HG03354 (cell line): ENCODE data around the gene DEFB112.

Experiments used
- ATAC-seq: cut with Tn5 transposase; IDR thresholded peaks from one replicate; pipeline ENCODE4 v1.9.1; 2021; ENCODE audit warnings: mild to moderate bottlenecking; ENCODE audit not compliant: unreplicated experiment, poor library complexity, severe bottlenecking

Gene DEFB112

DNA sequence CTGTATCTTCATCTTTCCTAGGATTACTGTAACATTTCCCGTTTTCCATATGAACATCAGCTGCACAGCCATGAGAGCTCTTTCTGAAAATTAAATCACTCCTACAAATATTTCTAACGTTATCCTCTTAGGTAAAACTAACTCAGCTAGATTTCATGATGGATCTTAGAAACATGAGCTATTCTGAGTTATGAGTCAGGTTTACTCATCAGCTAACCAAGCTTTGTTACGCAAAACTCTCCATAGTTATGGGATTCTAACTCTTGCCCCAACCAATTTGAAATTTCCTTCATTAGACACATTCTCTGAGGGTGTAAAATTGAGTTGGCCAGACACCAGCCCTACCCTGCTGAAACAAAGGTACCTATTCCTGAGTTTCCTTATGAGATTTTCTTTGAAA is 41.9 kb downstream of the DEFB112 start:
- no peak for ATAC-seq

DNA sequence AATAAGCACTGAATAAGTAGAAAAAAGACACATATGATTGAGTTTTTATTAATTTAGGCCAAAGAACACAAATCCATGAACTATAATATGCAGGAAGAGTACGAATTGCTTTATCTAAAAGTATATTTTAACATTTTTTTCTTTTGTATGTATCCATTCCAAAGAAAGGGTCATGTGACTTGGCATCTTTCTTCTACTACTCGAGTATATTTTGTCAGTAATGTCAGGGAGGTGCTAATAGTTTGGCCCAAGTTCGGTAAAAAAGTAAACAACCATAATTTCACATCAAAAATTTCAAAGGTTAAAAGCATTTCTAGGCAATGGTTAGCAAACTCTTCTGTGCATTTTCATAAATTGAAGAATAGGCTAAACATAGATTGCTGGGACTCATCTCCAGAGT is 46.6 kb downstream of the DEFB112 start:
- ATAC-seq: no peak

DNA sequence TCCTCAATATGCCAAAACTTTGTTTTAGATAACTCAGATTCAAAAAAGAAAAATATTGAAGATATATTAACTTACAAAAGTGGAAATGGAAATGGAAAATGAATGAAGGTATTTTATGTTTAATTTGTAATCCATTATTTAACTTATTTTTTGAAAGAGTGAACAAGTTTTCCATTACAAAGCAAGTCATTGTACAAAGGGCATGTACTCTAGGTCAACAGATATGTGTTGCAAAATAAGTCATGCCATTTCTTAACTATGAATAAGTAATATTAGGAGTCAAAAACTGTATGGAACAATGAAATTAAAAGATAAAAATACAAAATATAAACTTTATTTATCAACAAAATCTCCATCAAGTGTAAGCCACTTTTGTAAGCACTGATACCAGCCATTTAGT is 54.5 kb downstream of the DEFB112 start:
- no peak for ATAC-seq
